NCI-H146 (cell line): ENCODE results near the gene THOP1.
"Not testable (repeated sequence)": the region's sequence is repeated elsewhere in the genome, so short reads cannot be mapped to it uniquely, and the experiment has no call there.

Experiments used
- DNase-seq: peaks from one replicate; lab custom pipeline; 2025; lab: John Stamatoyannopoulos, UW

Gene THOP1

GRCh38 chr19:2782936-2783780, 2.1 kb upstream of the THOP1 start, which contains the start of gene SGTA:
TSS of gene SGTA (minus strand) at chr19:2783273. CDS start at chr19:2769068, 14,205 bp downstream.
- peak; percentile 97 for DNase-seq

GRCh38 chr19:2783781-2784145, 1.5 kb upstream of the THOP1 start:
- no peak for DNase-seq

- no peak for DNase-seq
These were observed 1.8 kb downstream of the THOP1 start for GRCh38 chr19:2787115-2787514.

- no peak for DNase-seq
These were observed 2.9 kb downstream of the THOP1 start for GRCh38 chr19:2788237-2788636.

- DNase-seq: no peak
These were observed 4.9 kb downstream of the THOP1 start for GRCh38 chr19:2790194-2790556.

- DNase-seq: no peak
These were observed 5.4 kb downstream of the THOP1 start for GRCh38 chr19:2790557-2791271.

GRCh38 chr19:2791440-2791839, 6.1 kb downstream of the THOP1 start:
- no peak for DNase-seq

GRCh38 chr19:2791876-2792275, 6.6 kb downstream of the THOP1 start:
- DNase-seq: no peak

- not testable (repeated sequence) for DNase-seq
These were observed 7.4 kb downstream of the THOP1 start for GRCh38 chr19:2792666-2793065.

- DNase-seq: no peak
These were observed 7.8 kb downstream of the THOP1 start for GRCh38 chr19:2793126-2793525.

GRCh38 chr19:2793577-2793976, 8.3 kb downstream of the THOP1 start:
- DNase-seq: no peak

- no peak for DNase-seq
These were observed 10.7 kb downstream of the THOP1 start for GRCh38 chr19:2795827-2796658.

- no peak for DNase-seq
These were observed 11.5 kb downstream of the THOP1 start for GRCh38 chr19:2796659-2797266.

GRCh38 chr19:2797280-2797679, 12.0 kb downstream of the THOP1 start:
- no peak for DNase-seq

GRCh38 chr19:2798158-2798685, 12.9 kb downstream of the THOP1 start:
- no peak for DNase-seq

- no peak for DNase-seq
These were observed 13.4 kb downstream of the THOP1 start for GRCh38 chr19:2798733-2799132.

GRCh38 chr19:2799273-2800020, 14.1 kb downstream of the THOP1 start:
- DNase-seq: no peak

GRCh38 chr19:2800506-2800905, 15.2 kb downstream of the THOP1 start:
- no peak for DNase-seq

GRCh38 chr19:2802826-2803225, 17.5 kb downstream of the THOP1 start:
- DNase-seq: no peak

- DNase-seq: no peak
These were observed 18.3 kb downstream of the THOP1 start for GRCh38 chr19:2803486-2804155.
